KMS-11 (cell line): ENCODE results near the gene SLC26A8.

Source experiments
- H2AFZ ChIP-seq: fragments of 200-600 bp; sonication (generic); 2 replicates; pipeline ENCODE4 v1.6.1; 2016; ENCODE audit warnings: antibody characterized with exemption, mixed run types, low read depth
- H3K27ac ChIP-seq: fragments of 200-600 bp; sonication (generic); 2 replicates; pipeline ENCODE4 v1.6.1; 2016; ENCODE audit warnings: mild to moderate bottlenecking, mixed run types
- H3K27me3 ChIP-seq: fragments of 200-600 bp; sonication (generic); 2 replicates; pipeline ENCODE4 v1.6.1; 2017; ENCODE audit warnings: mild to moderate bottlenecking, low read depth, mixed run types, moderate library complexity; ENCODE audit not compliant: insufficient read depth
- H3K36me3 ChIP-seq: fragments of 200-600 bp; sonication (generic); 2 replicates; pipeline ENCODE4 v1.6.1; 2017; ENCODE audit warnings: mild to moderate bottlenecking, mixed run types; ENCODE audit not compliant: insufficient read depth
- H3K4me1 ChIP-seq: fragments of 200-600 bp; sonication (generic); 2 replicates; pipeline ENCODE4 v1.6.1; 2016; ENCODE audit warnings: mild to moderate bottlenecking, low read depth, mixed run types; ENCODE audit not compliant: poor library complexity, severe bottlenecking
- H3K4me2 ChIP-seq: fragments of 200-600 bp; sonication (generic); 2 replicates; pipeline ENCODE4 v1.7.0; 2016; ENCODE audit warnings: mild to moderate bottlenecking, mixed run types
- H3K4me3 ChIP-seq: fragments of 200-600 bp; sonication (generic); IDR thresholded peaks from 2 replicates; pipeline ENCODE4 v1.6.1; 2017; ENCODE audit warnings: low read depth, low read length, mixed read lengths; ENCODE audit not compliant: insufficient read depth
- H3K79me2 ChIP-seq: fragments of 200-600 bp; sonication (generic); 2 replicates; pipeline ENCODE4 v1.6.1; 2016; ENCODE audit warnings: low read depth, mixed run types; ENCODE audit not compliant: insufficient read depth
- H3K9ac ChIP-seq: fragments of 200-600 bp; sonication (generic); 2 replicates; pipeline ENCODE4 v1.6.1; 2016; ENCODE audit warnings: mild to moderate bottlenecking, mixed run types
- H4K20me1 ChIP-seq: fragments of 200-600 bp; sonication (generic); 2 replicates; pipeline ENCODE4 v1.6.1; 2016; ENCODE audit warnings: mild to moderate bottlenecking, mixed run types; ENCODE audit not compliant: insufficient read depth
- TF ChIP-seq, protein P1 (sequence below): fragments of 200-600 bp; sonication (generic); conservative IDR thresholded peaks from 2 replicates; pipeline ENCODE4 v1.6.1; 2017; ENCODE audit warnings: low read depth, mild to moderate bottlenecking, antibody characterized with exemption, low read length, moderate library complexity, mixed read lengths

The SLC26A8 gene

DNA sequence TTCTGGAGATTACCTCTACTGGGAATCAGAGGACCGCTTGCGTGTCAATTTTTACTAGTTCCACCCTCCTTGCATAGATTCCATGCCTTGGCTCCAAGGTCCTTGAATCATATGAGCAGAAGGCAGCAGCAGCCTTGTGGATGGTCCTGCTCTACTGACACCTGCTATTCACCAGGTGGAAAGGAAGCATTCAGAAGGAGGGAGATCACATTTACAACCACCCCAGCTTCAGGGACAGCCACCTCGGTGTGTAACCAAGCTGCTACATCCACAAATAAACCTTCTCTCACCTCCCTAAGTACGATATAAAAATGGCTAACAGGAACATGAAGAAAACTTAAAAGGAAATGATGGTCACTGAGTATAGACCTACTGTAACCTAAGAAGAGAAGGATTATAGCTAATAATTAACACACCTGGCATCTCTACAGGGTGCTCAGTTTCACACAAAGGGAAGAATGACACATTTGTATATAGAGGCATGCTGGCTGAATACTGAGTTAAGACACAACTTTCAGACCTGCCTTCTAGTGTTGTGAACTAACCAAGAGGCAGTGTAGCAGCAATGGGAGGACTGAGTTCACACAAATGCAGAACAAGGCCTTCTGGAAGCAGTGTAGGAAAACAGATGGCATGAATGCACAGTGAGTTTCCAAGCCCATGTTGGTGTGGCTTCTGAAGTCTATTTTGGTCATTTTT is 57.2 kb downstream of the SLC26A8 start:
- TF ChIP-seq, protein P1, sequence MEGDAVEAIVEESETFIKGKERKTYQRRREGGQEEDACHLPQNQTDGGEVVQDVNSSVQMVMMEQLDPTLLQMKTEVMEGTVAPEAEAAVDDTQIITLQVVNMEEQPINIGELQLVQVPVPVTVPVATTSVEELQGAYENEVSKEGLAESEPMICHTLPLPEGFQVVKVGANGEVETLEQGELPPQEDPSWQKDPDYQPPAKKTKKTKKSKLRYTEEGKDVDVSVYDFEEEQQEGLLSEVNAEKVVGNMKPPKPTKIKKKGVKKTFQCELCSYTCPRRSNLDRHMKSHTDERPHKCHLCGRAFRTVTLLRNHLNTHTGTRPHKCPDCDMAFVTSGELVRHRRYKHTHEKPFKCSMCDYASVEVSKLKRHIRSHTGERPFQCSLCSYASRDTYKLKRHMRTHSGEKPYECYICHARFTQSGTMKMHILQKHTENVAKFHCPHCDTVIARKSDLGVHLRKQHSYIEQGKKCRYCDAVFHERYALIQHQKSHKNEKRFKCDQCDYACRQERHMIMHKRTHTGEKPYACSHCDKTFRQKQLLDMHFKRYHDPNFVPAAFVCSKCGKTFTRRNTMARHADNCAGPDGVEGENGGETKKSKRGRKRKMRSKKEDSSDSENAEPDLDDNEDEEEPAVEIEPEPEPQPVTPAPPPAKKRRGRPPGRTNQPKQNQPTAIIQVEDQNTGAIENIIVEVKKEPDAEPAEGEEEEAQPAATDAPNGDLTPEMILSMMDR, result no peak
- no peak overlapping the region for H3K4me3 ChIP-seq
- H2AFZ ChIP-seq, result no peak overlapping the region
- H3K27me3 ChIP-seq, result no peaks in the 10 kb centered on the region
- no peaks in the 10 kb centered on the region for H4K20me1 ChIP-seq
- H3K9ac ChIP-seq, result no peak overlapping the region
- no peaks in the 10 kb centered on the region for H3K36me3 ChIP-seq
- no peaks in the 10 kb centered on the region for H3K79me2 ChIP-seq
- no peak overlapping the region for H3K4me2 ChIP-seq
- no peak overlapping the region for H3K27ac ChIP-seq
- no peaks in the 10 kb centered on the region for H3K4me1 ChIP-seq

DNA sequence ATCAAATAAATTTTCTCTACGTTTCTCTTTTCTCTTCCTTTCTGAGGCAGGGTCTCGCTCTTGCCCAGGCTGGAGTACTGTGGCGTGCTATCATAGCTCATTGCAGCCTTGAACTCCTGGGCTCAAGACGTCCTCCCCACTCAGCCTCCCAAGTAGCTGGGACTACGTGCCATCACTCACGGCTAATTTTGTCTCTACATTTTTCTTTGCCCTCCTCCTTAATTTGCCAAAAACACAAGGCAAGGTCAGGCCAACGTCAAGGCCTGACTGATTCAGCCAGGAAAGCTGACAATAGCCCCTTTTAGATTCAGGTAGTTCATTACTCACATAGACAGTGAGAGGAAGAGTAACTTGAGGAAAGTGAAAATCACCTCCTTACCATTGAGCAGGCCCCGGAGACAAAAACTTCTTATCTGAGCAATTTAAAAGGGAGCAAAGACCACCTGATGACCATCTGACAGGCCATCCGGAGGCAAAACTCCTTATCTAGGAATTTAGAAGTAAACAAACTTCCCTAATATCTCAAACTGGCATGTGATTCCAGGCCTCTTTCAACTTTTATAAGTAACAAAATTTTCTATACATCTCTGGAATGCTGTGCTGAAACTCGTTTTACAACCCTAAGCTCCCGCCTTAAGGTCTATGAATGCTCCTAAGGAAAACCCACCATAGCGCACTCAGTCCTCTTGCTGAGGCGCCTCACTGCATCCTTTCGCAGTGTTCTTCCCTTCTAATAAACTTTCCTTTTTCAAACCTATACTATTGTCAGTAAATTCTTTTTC is 61.5 kb downstream of the SLC26A8 start:
- H3K4me1 ChIP-seq, result no peaks in the 10 kb centered on the region
- no peaks in the 10 kb centered on the region for H3K27me3 ChIP-seq

GRCh38 chr6:35960187-35960586 is 64.3 kb downstream of the SLC26A8 start:
- no peak overlapping the region for H3K27ac ChIP-seq
- no peak overlapping the region for H2AFZ ChIP-seq

More for the DNA sequence above, 61.5 kb downstream of the SLC26A8 start:
- H2AFZ ChIP-seq, result no peak overlapping the region
- TF ChIP-seq, protein P1, result no peak
- no peak overlapping the region for H3K27ac ChIP-seq
- no peak overlapping the region for H3K4me2 ChIP-seq
- H3K4me3 ChIP-seq, result no peak overlapping the region
- no peaks in the 10 kb centered on the region for H4K20me1 ChIP-seq
- H3K9ac ChIP-seq, result no peak overlapping the region
- H3K36me3 ChIP-seq, result no peaks in the 10 kb centered on the region
- H3K79me2 ChIP-seq, result no peaks in the 10 kb centered on the region

GRCh38 chr6:35955970-35956369 is 68.5 kb downstream of the SLC26A8 start:
- H2AFZ ChIP-seq, result no peak overlapping the region
- no peaks in the 10 kb centered on the region for H3K79me2 ChIP-seq
- H4K20me1 ChIP-seq, result no peaks in the 10 kb centered on the region
- H3K27me3 ChIP-seq, result no peaks in the 10 kb centered on the region
- H3K4me1 ChIP-seq, result peaks cover 11% of the 10 kb centered on the region
- no peak overlapping the region for H3K4me2 ChIP-seq
- no peak overlapping the region for H3K27ac ChIP-seq
- TF ChIP-seq, protein P1, result peak; percentile 35
- H3K36me3 ChIP-seq, result no peaks in the 10 kb centered on the region
- H3K9ac ChIP-seq, result no peak overlapping the region
- no peak overlapping the region for H3K4me3 ChIP-seq

More at GRCh38 chr6:35960187-35960586, 64.3 kb downstream of the SLC26A8 start:
- H3K9ac ChIP-seq, result no peak overlapping the region
- H3K27me3 ChIP-seq, result no peaks in the 10 kb centered on the region
- H3K4me3 ChIP-seq, result no peak overlapping the region
- H4K20me1 ChIP-seq, result no peaks in the 10 kb centered on the region
- H3K36me3 ChIP-seq, result no peaks in the 10 kb centered on the region
- H3K4me2 ChIP-seq, result no peak overlapping the region
- no peaks in the 10 kb centered on the region for H3K79me2 ChIP-seq
- TF ChIP-seq, protein P1, result no peak
- H3K4me1 ChIP-seq, result no peaks in the 10 kb centered on the region
